ENCODE measurements around the gene BGN.

Gene BGN

GRCh38 chrX:153482376-153483015 lies 12.3 kb upstream of the BGN start:
- H3K4me3 ChIP-seq (ENCODE audit: low read depth, low read length) = no peak overlapping the region
- DNase-seq (ENCODE audit: low read depth) = no peak
- TF ChIP-seq, protein P1, sequence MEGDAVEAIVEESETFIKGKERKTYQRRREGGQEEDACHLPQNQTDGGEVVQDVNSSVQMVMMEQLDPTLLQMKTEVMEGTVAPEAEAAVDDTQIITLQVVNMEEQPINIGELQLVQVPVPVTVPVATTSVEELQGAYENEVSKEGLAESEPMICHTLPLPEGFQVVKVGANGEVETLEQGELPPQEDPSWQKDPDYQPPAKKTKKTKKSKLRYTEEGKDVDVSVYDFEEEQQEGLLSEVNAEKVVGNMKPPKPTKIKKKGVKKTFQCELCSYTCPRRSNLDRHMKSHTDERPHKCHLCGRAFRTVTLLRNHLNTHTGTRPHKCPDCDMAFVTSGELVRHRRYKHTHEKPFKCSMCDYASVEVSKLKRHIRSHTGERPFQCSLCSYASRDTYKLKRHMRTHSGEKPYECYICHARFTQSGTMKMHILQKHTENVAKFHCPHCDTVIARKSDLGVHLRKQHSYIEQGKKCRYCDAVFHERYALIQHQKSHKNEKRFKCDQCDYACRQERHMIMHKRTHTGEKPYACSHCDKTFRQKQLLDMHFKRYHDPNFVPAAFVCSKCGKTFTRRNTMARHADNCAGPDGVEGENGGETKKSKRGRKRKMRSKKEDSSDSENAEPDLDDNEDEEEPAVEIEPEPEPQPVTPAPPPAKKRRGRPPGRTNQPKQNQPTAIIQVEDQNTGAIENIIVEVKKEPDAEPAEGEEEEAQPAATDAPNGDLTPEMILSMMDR (IDR thresholded peaks at IDR 0.05; ENCODE audit: control insufficient read depth, extremely low read depth, insufficient read depth) = no peak

DNA sequence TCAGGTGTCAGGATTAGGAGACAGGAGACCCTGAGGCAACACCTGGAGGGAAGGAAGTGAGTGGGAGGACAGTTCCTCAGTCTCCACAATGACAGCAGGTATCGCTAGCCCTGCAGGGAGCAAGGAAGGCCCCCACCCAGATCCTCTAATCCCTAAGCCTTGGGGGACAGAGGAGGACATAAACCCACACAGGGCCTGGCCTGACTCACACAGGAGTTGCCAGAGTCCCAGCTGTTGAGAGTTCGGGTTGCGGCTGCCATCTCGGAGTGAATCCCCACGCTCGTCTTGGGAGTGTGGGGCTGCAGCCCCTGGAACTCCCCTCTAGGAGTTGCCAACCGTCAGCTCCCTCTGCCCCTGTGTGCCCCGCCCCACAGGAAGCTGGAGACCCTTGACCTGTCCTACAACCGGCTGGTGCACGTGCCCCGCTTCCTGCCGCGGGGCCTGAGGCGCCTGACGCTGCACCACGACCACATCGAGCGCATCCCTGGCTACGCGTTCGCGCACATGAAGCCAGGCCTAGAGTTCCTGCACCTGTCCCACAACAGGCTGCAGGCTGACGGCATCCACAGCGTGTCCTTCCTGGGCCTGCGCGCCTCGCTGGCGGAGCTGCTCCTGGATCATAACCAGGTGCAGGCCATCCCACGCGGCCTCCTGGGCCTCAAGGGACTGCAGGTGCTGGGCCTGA lies 9.2 kb upstream of the BGN start:
- H3K4me3 ChIP-seq (ENCODE audit: low read depth, low read length) = no peak overlapping the region
- TF ChIP-seq, protein P1 (IDR thresholded peaks at IDR 0.05; ENCODE audit: control insufficient read depth, extremely low read depth, insufficient read depth) = no peak
- no peak for DNase-seq (ENCODE audit: low read depth)

DNA sequence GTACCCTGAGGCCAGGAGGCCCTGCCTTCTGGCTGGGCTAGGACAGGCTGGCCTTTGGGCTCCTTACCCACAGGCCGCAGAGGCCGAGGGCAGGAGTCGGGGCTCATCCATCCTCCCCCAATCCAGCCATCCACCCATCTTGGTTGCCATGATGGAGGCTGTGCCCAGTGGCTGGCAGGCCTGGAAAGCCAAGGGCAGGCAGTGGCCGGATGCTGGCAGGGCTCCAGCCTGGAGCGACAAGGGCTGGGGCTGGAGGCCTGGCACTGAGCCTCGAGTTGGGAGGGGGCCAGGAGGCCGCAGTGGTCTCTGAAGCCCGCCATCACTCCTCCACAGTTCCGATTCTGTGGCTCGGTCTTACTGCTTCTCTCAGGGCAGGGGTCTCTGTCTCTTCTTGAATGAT lies 8.6 kb upstream of the BGN start:
- TF ChIP-seq, protein P1 (IDR thresholded peaks at IDR 0.05; ENCODE audit: control insufficient read depth, extremely low read depth, insufficient read depth) = no peak
- H3K4me3 ChIP-seq (ENCODE audit: low read depth, low read length) = no peak overlapping the region
- DNase-seq (ENCODE audit: low read depth) = no peak

DNA sequence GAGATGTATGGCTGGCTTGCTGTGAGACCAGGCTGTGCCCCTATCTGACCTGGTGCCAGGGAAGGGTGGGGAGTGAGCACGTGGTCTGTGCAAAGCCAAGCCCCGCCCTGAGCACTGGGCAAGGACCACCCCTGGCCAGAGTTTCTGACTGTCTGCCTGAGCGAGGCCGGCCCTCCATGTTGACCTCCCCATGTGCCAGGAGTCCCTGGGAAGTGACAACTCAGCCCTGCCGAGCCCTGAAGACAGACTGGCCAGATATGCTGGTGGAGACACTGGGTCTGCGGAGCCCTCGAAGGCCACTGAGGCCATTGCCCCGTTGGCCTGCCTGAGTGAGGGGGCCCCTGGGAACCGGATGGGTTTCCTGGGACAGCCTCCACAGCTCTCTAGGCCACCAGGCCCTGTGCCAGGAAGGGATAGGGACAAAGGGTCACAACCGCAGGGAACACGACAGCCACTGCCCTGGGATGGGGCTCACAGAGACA lies 7.1 kb upstream of the BGN start:
- TF ChIP-seq, protein P1 (IDR thresholded peaks at IDR 0.05; ENCODE audit: control insufficient read depth, extremely low read depth, insufficient read depth) = no peak

DNA sequence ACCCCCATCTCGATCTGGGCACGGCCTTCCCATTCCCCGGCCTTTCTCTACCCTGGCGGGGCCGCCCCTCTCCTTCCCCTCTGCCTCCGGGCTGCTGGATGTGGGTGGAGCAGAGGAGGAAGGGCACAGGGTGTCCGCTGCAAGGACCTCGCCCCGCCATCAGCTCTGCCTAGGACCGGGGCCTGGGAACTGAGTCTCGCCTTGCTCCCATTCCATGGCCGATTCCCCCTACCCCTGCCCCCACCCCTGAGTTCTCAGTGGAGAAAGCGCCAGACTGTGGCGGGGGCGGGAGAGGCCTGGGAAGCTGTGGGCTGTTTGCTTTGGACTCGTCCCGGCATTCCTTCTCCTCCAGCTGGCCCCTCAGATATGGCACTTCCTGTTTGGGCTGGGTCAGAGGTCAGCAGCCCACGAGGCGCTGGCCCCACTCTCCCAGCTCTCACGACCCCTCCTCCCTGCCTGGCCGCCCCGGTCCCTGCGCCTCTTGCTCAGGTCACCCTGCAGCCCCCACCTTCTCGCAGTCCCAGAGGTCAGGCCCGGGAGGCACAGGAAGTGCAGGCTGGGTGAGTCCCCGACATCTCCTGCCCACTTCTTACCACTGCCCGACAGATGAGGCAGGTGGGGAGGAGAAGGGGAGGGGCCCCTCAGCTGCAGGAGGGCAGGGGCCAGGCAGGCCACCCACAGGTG lies 6.4 kb upstream of the BGN start:
- no peak for DNase-seq (ENCODE audit: low read depth)
- no peak overlapping the region for H3K4me3 ChIP-seq (ENCODE audit: low read depth, low read length)
- TF ChIP-seq, protein P1 (IDR thresholded peaks at IDR 0.05; ENCODE audit: control insufficient read depth, extremely low read depth, insufficient read depth) = no peak

More for the DNA sequence above, 7.1 kb upstream of the BGN start:
- no peak for DNase-seq (ENCODE audit: low read depth)
- H3K4me3 ChIP-seq (ENCODE audit: low read depth, low read length) = no peak overlapping the region

DNA sequence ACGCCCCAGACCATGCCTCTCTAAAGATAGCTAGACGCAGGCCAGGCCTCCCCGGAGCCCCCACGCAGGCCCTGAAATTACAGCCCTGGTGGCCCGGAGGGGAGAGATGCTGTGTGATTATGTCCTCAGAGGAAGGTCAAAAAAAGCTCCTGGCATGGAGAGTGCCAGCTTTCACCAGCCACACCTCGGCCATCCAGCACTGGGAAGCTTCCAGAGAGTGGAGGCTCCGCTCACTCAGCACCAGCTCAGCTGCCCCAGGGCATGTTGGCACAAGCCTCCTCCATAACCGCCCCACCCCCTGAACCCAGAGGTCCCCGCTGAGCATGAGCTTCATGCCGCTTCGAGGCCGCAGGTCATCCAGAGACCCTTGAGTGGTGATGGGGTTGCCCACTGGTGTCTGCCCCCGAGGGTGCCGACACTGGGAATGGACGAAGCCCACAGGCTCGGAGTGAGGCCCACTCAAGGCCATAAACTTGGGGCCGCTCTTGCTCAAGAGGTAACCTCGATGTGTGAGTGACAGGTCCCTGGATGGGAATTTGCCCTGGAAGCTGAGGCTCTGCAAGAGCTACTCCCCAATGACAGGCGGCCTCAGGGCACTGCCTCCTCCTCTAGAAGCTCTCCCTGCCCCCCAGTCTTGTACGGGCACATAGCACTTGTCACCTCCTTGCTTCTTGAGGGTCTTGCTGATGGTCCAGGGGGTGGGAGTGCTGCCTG lies 4.4 kb upstream of the BGN start:
- TF ChIP-seq, protein P1 (IDR thresholded peaks at IDR 0.05; ENCODE audit: control insufficient read depth, extremely low read depth, insufficient read depth) = no peak

More for the DNA sequence above, 4.4 kb upstream of the BGN start:
- no peak overlapping the region for H3K4me3 ChIP-seq (ENCODE audit: low read depth, low read length)
- no peak for DNase-seq (ENCODE audit: low read depth)

All from LNCaP clone FGC (cell line).